ENCODE measurements around the gene XAGE3. TPM values are rescaled to one million over a fixed set of nuclear protein-coding genes. Genes with fewer than 3 reads are reported as not detected.

The XAGE3 gene
- total and polyA plus RNA-seq, 4 donors, result 0.61 TPM; not detected in 3

Other genes starting within 250 kb of the XAGE3 start
- gene SSX7, start 213.2 kb downstream of the XAGE3 start, total RNA-seq, result not detected
- not detected for gene SSX7, start 213.2 kb downstream of the XAGE3 start, polyA plus RNA-seq
- not detected for gene SSX2, start 160.9 kb downstream of the XAGE3 start, total RNA-seq
- not detected for gene SSX2, start 160.9 kb downstream of the XAGE3 start, polyA plus RNA-seq
- not detected for gene SSX2B, start 116.8 kb downstream of the XAGE3 start, total RNA-seq
- gene SSX2B, start 116.8 kb downstream of the XAGE3 start, polyA plus RNA-seq, result not detected
- not detected for gene SPANXN5, start 70.7 kb downstream of the XAGE3 start, total RNA-seq
- gene SPANXN5, start 70.7 kb downstream of the XAGE3 start, polyA plus RNA-seq, result not detected
- gene XAGE5, start 56.8 kb downstream of the XAGE3 start, total RNA-seq, result not detected
- gene XAGE5, start 56.8 kb downstream of the XAGE3 start, polyA plus RNA-seq, result not detected
- 1 to 10 TPM; 3.5 to 8.8 TPM for gene FAM156B, start 29.2 kb upstream of the XAGE3 start, total RNA-seq
- 1 to 10 TPM; 4.2 to 5.2 TPM for gene FAM156B, start 29.2 kb upstream of the XAGE3 start, polyA plus RNA-seq
- gene FAM156A, start 90.4 kb upstream of the XAGE3 start, total RNA-seq, result 10 to 100 TPM in 1 of 2 donors, 1 to 10 TPM in 1; 2.7 to 12.6 TPM
- 1 to 10 TPM; 4.1 to 7.7 TPM for gene FAM156A, start 90.4 kb upstream of the XAGE3 start, polyA plus RNA-seq
- gene GPR173, start 180.7 kb upstream of the XAGE3 start, total RNA-seq, result under 1 TPM; 0.25 to 0.61 TPM
- gene GPR173, start 180.7 kb upstream of the XAGE3 start, polyA plus RNA-seq, result under 1 TPM in 1 of 2 donors, not detected in 1; 0.07 TPM
- gene TSPYL2, start 214.3 kb upstream of the XAGE3 start, total RNA-seq, result 1 to 10 TPM; 2.5 to 8.0 TPM
- 1 to 10 TPM; 2.5 to 7.2 TPM for gene TSPYL2, start 214.3 kb upstream of the XAGE3 start, polyA plus RNA-seq
- 10 to 100 TPM in 1 of 2 donors, 1 to 10 TPM in 1; 6.7 to 13.6 TPM for gene KANTR, start 226.1 kb upstream of the XAGE3 start, total RNA-seq
- gene KANTR, start 226.1 kb upstream of the XAGE3 start, polyA plus RNA-seq, result 1 to 10 TPM in 1 of 2 donors, under 1 TPM in 1; 0.44 to 2.7 TPM

Measured in liver (tissue), 4 donors.